Activated CD8-positive, alpha-beta memory T cell treated with anti-CD3 and anti-CD28 coated beads, Interleukin-2, amount 50 U/mL, for 24 hours (primary cell): ENCODE data around the gene KIF22.
"Not testable (repeated sequence)": the region's sequence is repeated elsewhere in the genome, so short reads cannot be mapped to it uniquely, and the experiment has no call there.

Experiments
- DNase-seq: peaks from one replicate; pipeline ENCODE4 v3.0.0-alpha.2; 2020; ENCODE audit errors: extremely low read depth

The KIF22 gene

DNA sequence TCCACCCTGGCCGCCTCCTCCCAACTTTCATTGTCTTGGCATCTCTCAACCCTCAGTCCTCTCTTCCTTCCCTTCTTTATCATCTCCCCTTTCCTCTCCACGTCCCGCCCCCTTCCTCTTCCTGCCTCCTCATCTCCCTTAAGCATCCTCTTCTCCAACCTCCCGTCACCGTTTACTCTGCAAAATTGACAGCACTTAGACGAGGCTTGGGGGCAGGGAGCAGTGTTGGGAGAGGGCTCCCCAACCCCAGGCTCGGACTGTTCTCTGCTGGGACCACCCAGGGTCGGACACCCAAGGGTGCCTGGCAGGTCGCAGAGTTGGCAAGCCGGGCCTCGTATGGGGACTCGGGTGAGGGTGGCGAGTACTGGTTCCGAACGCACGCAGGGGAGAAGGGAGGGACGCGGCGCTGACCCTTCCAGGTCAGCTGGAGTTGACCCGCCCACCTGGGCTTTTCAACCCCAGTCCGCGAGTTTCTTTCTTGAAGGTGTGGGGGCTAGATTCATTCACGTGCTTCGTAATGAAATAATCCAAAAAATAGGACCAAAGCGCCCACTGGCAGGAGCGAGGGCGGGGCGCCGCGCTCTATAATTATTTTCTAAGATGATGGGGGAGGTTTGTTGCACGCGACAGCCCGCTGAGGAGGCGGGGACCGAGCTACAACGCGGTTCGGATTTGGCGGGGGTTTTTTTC is 24.6 kb downstream of the KIF22 start:
- no peak for DNase-seq

DNA sequence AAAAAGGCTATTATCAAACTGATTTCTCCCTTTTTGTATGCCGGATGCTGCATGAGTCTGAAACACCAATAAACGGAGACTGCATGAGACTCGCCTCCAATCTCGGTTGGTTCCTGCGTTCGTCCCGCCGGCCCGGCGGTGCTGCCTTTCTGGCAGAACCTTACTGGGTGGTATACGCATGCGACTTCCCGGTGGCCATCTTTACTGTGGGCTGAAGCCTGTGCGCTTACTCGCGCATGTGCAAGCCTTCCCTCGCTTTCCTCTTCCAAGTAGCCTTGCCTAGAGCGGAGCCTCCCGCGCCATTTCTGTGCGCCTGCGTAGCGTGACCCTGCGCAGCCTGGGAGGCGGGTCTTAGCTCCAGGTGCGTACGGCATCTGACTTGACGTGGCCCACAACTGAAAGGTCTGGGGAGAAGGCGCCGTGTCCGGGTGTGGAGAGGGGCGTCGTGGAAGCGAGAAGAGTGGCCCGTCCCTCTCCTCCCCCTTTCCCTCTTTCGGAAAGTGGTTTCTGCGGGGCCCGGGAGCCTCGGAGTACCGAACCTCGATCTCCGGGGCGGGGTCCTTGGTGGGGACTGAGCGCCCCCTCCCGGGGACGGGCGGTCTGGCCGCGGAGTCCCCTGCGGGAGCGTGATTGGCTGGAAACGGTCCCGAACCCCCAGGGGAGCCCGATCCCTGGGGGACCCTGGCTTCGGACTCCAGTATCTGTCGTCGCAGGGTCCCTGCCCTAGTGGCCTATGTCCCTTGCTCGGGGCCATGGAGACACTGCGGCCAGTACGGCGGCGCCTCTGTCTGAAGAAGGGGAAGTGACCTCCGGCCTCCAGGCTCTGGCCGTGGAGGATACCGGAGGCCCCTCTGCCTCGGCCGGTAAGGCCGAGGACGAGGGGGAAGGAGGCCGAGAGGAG is 25.5 kb downstream of the KIF22 start, which contains the start of gene PAGR1:
Gene PAGR1, plus strand, starts transcription at position 360 of the 901 bp plus-strand sequence. Its CDS starts 374 bp downstream, at position 734.
- peak; percentile 97 for DNase-seq

DNA sequence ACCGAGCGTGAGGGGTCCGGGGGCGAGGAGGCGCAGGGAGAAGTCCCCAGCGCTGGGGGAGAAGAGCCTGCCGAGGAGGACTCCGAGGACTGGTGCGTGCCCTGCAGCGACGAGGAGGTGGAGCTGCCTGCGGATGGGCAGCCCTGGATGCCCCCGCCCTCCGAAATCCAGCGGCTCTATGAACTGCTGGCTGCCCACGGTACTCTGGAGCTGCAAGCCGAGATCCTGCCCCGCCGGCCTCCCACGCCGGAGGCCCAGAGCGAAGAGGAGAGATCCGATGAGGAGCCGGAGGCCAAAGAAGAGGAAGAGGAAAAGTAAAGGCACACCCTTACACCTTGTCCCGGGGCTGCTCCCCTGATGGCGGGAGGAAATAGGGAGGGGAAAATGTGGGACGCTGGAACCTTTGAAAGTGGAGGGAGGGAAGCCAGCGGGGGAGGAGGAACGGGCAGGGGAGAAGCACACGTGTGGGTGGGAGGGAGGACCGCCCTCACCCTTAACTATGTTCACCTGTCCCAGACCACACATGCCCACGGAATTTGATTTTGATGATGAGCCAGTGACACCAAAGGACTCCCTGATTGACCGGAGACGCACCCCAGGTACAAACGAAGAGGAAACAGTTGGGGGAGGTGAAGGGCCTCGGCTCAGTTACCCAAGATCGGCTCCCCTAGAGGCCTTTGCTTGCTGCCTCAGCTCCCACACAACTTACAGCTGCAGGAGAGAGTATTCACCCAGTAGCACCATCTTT is 26.3 kb downstream of the KIF22 start:
- DNase-seq: no peak

DNA sequence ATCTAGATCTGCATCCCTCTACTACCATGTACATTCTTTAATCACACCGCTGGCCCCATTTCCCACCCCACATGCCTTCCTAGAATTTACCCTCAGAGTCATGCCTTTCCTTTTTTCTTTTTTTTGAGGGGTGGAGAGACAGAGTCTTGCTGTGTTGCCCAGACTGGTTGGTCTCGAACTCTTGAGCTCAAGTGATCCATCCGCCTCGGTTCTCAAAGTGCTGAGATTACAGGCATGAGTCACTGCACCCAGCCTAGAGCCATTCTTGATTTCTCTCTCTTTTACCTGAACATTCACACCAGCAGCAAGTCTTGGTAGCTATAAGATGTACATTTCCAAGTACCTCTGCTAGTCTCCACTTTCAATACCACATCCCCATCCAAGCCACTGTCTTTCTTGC is 27.5 kb downstream of the KIF22 start:
- no peak for DNase-seq

DNA sequence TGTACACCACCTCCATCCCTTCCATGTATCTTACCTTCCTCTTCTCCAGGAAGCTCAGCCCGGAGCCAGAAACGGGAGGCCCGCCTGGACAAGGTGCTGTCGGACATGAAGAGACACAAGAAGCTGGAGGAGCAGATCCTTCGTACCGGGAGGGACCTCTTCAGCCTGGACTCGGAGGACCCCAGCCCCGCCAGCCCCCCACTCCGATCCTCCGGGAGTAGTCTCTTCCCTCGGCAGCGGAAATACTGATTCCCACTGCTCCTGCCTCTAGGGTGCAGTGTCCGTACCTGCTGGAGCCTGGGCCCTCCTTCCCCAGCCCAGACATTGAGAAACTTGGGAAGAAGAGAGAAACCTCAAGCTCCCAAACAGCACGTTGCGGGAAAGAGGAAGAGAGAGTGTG is 29.0 kb downstream of the KIF22 start:
- DNase-seq: no peak

DNA sequence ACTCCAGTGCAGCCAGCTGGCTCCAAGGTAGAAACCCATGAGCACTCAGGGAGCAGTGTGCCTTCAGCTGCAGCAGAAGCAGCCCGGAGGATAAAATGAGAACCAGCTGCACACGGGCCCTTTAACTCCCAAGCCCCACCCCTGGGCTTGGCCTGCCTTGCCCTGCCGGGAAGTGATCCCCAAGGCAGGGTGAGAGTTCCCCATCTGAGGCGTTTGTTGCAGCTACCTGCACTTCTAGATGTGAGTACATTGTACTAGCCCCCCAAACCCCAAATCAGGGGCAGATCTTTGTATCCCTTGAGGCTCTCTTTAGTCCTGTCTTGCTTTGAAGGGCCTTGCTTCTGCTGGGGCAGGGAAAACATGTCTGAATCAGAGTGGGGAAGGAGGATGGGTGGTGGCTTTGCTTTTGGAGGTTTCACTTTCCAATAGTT is 29.7 kb downstream of the KIF22 start, which contains the start of gene MVP:
Gene MVP, plus strand, starts transcription at position 192 of the 431 bp plus-strand sequence. CDS start 10,088 bp downstream, outside the sequence.
- DNase-seq: no peak

DNA sequence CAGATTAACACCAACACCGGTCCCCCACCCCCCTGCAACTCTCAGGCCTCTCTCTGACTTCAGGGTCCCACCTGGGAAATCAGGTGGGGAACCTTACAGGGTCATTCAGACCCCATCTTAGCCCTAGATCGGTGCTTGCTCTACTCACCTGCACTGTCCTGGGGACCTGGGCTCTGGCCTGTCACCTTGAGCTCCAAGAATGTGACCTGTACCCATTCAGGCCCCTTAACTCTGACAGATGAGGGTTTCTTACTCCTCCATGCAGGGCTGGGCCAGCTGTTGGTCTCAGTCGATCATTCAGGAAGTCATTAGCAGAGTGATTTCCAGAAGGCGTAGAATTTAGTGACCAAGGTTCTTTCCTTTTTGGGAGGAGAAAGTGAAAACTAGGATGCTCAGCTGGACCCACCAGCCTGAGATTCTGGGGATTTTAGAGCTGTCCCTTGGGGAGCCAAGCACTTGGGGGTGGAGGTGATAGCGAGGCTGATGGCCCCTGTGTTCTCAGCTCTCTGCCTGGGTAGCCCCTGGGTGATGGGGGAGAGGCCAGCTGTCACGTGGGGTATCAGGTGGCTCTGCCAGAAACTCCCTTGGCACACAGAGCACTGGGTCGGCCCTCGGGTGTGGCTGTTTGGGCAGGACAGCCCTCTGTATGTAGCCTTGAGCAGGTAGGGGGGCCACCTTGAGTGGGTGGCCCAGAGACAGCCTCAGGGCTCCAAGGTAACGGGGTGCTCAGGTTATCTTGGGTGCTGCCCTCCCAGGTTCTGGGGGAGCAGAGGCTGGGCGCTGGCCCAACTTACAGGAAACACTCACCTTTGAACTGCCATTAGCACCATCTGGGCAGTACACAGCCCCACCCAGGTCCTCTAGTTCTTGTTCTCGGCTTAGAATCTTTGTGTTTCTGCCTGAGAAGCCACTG is 30.4 kb downstream of the KIF22 start:
- no peak for DNase-seq

DNA sequence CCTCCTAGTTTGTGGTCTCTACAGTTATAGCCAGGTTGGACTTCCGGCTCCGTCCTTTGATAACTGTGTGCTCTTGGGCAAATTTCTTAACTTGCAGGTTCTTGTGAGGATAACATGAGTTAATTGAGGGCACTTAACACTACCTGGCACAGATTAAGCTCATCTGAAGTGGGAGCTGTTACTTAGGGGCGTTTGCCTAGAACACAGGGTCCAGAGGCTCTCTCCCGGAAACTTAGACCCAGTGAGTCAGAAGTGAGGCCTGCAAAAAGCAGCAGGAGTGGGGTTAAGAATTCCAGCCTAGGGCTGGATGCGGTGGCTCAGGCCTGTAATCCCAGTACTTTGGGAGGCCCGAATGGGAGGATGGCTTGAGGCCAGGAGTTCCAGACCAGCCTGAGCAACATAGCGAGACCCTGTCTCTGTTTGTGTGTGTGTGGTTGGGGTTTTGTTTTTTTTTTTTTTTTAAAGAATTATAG is 31.1 kb downstream of the KIF22 start:
- DNase-seq: no peak

DNA sequence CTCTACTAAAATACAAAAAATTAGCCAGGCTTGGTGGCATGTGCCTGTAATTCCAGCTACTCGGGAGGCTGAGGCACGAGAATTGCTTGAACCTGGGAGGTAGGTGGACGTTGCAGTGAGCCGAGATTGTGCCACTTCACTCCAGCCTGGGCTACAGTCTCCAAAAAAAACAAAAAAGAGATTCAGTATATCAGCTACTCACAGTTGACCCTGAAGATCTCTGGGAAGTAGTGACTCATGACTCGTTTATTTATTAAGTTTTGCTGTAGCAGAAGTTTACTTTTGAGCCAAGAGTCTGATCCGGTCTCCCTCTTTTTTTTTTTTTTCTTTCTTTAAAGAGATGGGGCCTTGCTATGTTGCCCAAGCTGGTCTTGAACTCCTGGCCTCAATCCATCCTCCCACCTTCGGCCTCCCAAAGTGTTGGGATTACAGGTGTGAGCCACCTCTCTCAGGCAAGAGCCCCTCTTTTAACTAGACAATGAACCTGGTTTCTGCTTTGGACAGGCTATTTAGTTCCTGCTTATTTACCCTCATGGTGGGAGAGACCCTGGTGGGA is 34.1 kb downstream of the KIF22 start:
- no peak for DNase-seq

DNA sequence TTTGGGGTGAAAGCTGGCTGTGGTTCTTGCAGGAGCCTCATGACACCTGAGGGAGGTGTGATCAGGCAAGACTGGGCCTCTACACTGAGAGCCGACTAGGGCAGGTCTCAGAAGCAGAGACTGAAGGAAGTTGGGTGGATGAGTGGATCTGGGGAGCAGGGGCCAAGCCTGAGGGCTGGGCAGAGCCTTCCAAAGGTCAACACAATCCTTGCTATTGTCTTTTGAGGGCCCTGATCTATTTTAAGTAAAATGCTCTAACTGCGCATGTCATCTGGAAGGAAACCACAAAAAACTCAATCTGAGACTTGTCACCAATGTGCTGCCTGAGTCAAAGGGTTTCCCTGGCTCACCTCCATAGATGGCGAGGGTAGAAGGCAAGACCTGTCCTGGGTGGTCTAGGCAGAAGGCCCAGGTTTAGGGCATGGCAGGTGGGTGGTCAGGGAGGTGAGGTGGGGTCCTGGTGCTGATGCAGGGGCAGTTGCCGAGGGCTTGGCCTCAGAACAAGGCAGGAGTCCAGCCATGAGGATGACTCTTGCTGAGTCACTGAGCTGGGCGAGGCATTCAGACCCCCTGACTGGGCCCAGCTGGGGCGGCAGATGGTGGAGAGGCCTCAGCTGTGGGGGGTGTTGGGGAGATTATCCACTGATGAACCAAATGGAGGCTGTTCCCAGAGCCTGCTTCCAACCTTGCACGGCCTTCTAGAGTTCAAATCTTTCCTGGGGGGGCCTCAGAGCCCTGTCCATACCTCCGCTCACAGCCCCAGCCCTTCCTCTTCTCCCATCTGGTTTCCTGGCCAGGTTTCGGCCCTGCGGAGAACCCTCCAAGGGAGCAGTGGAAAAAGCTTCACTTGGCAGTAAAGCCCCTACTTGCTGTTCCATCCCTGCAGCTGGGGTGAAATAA is 34.8 kb downstream of the KIF22 start:
- no peak for DNase-seq

DNA sequence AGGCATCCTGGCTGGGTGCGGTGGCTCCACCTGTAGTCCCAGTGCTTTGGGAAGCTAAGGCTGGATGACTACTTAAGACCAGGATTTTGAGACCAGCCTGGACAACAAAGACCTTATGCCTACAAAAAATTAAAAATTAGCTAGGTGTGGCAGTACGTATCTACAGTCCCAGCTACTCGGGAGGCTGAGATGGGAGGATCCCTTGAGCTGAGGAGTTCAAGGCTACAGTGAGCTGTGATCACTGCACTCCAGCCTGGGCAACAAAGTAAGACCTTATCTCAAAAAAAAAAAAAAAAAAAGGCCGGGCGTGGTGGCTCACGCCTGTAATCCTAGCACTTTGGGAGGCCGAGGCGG is 35.8 kb downstream of the KIF22 start:
- DNase-seq: no peak

DNA sequence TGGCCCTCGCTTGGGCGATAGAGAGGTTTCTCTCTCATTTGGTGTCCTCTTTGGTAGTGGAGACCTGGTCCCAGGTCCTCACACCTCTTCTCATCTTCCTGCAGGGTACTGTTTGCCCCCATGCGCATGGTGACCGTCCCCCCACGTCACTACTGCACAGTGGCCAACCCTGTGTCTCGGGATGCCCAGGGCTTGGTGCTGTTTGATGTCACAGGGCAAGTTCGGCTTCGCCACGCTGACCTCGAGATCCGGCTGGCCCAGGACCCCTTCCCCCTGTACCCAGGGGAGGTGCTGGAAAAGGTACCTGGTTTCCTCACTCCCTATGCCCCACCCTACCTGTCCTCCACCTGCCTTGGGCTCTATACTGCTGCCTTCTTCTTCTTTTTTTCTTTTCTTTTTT is 40.2 kb downstream of the KIF22 start:
- DNase-seq: no peak

DNA sequence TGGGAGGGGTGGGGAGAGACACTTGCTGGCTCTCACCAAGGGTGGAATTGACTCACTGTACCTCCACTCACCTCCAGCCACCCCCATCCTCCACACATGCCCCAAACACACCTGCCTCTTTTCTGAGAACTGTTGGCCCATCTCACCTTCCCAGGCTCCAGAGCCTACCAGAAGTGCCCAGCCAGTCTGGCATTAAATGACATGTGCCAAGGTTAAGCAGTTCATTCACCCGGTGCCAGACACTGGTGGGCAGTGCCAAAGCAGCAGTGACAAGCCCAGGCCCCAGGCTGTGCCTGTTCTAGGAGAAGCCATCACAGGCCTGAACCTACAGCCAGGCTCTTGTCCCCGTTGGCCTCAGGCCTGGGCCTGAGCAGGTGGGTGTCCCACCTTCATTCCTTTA is 40.9 kb downstream of the KIF22 start:
- no peak for DNase-seq

DNA sequence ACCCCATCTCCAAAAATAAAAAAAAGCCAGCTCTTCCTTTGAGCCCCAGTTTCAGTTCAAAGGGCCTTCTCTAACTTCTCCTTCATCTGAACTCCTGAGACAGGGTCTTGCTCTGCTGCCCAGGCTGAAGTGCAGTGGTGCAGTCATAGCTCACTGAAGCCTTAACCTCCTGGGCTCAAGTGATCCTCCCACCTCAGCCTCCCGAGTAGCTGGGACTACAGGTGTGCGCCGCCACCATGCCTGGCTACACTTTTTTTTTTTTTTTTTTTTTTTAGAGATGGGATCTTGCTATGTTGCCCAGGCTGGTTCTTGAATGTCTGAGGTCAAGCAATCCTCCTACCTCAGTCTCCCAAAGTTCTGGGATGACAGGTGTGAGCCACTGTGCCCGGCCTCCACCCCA is 42.7 kb downstream of the KIF22 start:
- DNase-seq: not testable (repeated sequence)

DNA sequence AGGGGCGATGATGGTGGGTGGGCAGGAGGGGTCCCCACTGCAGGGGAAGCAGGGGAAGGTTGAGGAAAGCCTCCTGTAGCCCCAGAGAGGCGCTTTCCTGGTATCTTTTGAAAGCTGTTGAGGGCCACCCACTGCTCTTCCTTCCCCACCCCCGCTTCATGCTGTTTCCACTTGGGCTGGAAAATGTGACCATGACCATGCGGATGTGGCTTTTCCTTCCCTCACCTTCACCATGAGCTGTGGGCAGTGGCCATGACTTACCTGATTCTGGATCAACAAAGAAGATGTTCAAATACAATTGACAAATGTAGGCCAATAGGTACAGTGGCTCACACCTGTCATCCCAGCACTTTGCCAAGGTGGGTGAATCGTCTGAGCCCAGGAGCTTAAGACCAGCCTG is 43.5 kb downstream of the KIF22 start:
- DNase-seq: no peak

DNA sequence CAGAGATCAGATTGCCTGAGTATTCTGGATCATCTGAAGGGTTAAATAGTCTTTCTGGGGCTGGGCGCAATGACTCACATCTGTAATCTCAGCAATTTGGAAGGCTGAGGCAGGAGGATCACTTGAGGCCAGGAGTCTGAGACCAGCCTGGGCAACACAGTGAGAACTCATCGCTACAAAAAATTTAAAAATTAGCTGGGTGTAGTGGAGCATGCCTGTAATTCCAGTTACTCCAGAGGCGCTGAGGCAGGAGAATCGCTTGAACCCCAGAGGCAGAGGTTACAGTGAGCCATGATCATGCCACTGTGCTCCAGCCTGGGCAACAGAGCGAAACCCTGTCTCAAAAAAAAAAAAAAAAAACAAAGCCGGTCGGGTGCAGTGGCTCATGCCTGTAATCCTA is 45.4 kb downstream of the KIF22 start:
- no peak for DNase-seq

DNA sequence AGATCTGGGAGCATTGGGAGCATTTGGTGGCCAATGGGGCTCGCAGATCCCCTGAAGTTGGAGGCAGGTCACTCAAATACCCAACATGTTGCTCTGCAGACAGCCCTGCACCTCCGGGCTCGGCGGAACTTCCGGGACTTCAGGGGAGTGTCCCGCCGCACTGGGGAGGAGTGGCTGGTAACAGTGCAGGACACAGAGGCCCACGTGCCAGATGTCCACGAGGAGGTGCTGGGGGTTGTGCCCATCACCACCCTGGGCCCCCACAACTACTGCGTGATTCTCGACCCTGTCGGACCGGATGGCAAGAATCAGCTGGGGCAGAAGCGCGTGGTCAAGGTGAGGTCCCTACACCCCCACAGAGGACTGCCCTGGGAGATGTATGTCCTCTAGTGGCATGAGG is 46.1 kb downstream of the KIF22 start:
- no peak for DNase-seq

DNA sequence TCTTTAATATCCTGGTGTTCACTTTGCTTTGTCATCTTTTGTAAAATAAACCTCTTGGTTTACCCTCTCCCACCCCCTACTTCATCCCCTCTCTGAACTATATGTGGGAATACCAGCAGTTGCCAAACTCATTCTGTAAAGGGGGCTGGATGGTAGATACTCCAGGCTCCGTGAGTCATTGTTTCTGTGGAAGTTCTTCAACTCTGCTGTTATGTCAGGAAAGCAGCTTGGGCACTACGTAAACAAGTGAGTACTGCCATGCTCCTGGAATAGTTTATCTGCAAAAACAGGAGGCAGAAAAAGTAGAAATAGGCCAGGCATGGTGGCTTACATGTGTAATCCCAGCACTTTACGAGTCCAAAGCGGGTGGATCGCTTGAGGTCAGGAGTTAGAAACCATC is 47.3 kb downstream of the KIF22 start:
- DNase-seq: no peak

DNA sequence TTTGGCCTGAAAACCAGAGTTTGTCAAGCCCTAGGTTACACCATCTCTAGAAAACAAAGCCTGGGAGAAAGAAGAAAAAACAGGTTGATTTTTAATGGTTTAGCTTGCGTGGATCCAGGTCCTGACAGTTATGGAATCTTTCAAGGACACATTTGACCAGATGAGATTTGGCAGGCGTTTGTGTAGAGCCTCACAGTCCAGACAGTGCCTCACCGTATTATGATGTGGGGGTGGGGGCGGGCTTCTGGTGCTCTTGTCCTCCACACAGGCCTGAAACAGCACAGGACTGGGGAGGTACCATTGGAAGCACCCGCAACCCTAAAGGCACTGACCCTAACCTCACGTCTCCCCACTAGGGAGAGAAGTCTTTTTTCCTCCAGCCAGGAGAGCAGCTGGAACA is 49.3 kb downstream of the KIF22 start:
- DNase-seq: no peak

DNA sequence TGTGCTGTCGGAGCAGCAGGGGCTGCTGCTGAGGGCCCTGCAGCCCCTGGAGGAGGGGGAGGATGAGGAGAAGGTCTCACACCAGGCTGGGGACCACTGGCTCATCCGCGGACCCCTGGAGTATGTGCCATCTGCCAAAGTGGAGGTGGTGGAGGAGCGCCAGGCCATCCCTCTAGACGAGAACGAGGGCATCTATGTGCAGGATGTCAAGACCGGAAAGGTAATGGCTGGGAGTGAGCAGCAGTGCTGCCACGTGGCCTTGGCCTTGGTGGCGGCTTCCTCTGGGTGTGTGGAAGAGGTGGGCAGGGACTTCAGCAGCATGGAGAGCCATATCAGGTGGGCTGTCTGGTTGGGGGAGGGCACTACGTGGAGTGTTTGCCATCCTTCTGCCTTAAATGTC is 49.7 kb downstream of the KIF22 start:
- no peak for DNase-seq
